GM21390 (cell line): ENCODE measurements around the gene RGS6.

Source experiments
- ATAC-seq: cut with Tn5 transposase; IDR thresholded peaks from one replicate; pipeline ENCODE4 v1.9.1; 2021; ENCODE audit not compliant: unreplicated experiment

Gene RGS6

GRCh38 chr14:72237722-72238666 lies 305.8 kb downstream of the RGS6 start:
- ATAC-seq = no peak

GRCh38 chr14:72243309-72244293 lies 311.4 kb downstream of the RGS6 start:
- no peak for ATAC-seq

- ATAC-seq = no peak
These were observed 315.8 kb downstream of the RGS6 start for GRCh38 chr14:72247896-72248465.

GRCh38 chr14:72253503-72253902 lies 321.3 kb downstream of the RGS6 start:
- ATAC-seq = no peak

- ATAC-seq = no peak
These were observed 322.1 kb downstream of the RGS6 start for GRCh38 chr14:72254202-72254936.

GRCh38 chr14:72254937-72255472 lies 322.8 kb downstream of the RGS6 start:
- ATAC-seq = no peak

GRCh38 chr14:72256055-72256454 lies 323.8 kb downstream of the RGS6 start:
- no peak for ATAC-seq

GRCh38 chr14:72261068-72261467 lies 328.8 kb downstream of the RGS6 start:
- no peak for ATAC-seq

- no peak for ATAC-seq
These were observed 330.5 kb downstream of the RGS6 start for GRCh38 chr14:72262771-72263170.

GRCh38 chr14:72264716-72265115 lies 332.5 kb downstream of the RGS6 start:
- no peak for ATAC-seq

GRCh38 chr14:72270147-72270727 lies 338.0 kb downstream of the RGS6 start:
- ATAC-seq = no peak

GRCh38 chr14:72270749-72271148 lies 338.5 kb downstream of the RGS6 start:
- no peak for ATAC-seq

GRCh38 chr14:72275242-72275641 lies 343.0 kb downstream of the RGS6 start:
- no peak for ATAC-seq

- ATAC-seq = no peak
These were observed 346.1 kb downstream of the RGS6 start for GRCh38 chr14:72278316-72278715.

- ATAC-seq = no peak
These were observed 351.9 kb downstream of the RGS6 start for GRCh38 chr14:72284176-72284575.

- ATAC-seq = no peak
These were observed 358.0 kb downstream of the RGS6 start for GRCh38 chr14:72290241-72290640.

GRCh38 chr14:72291908-72292688 lies 359.9 kb downstream of the RGS6 start:
- no peak for ATAC-seq

- ATAC-seq = no peak
These were observed 360.4 kb downstream of the RGS6 start for GRCh38 chr14:72292689-72293024.

GRCh38 chr14:72301352-72301751 lies 369.1 kb downstream of the RGS6 start:
- ATAC-seq = no peak
